Measurements from ENCODE around the gene NEURL1.

- no peak for TF ChIP-seq CTCF (IDR thresholded peaks at IDR 0.05)
- no peak for TF ChIP-seq POLR2A (IDR thresholded peaks at IDR 0.05)
- TF ChIP-seq EP300 (IDR thresholded peaks at IDR 0.05): no peak
These were observed 128.2 kb downstream of the NEURL1 start for GRCh38 chr10:103621783-103622125.

All from ovary (tissue), 3 donors.